Stomach (tissue), 4 donors: Measurements from ENCODE around the gene WDR18.

Source experiments
- POLR2A ChIP-seq, 4 donors: fragments of 450-650 bp; IDR thresholded peaks; one replicate each; pipeline ENCODE4 v1.6.1; 2016; ENCODE audit warnings: antibody characterized with exemption in 4 of 4, control low read depth in 2 of 4, mild to moderate bottlenecking in 1 of 4, moderate library complexity in 1 of 4
- POLR2AphosphoS5 ChIP-seq, 3 donors: sonication (generic); formaldehyde crosslinking; IDR thresholded peaks; one replicate each; pipeline ENCODE4 v1.6.1; 2016; ENCODE audit warnings: antibody characterized with exemption in 3 of 3
- TF ChIP-seq, protein P1 (sequence below), 7 experiments: fragments of 450-650 bp in 4 of 7; fragments of 200-600 bp in 3 of 7; sonication (generic) in 3 of 7; IDR thresholded peaks; one replicate each; pipeline ENCODE4 v1.5.1; 2016 to 2019; ENCODE audit warnings: antibody characterized with exemption in 7 of 7, control low read depth in 2 of 7, mild to moderate bottlenecking in 1 of 7

DNA sequence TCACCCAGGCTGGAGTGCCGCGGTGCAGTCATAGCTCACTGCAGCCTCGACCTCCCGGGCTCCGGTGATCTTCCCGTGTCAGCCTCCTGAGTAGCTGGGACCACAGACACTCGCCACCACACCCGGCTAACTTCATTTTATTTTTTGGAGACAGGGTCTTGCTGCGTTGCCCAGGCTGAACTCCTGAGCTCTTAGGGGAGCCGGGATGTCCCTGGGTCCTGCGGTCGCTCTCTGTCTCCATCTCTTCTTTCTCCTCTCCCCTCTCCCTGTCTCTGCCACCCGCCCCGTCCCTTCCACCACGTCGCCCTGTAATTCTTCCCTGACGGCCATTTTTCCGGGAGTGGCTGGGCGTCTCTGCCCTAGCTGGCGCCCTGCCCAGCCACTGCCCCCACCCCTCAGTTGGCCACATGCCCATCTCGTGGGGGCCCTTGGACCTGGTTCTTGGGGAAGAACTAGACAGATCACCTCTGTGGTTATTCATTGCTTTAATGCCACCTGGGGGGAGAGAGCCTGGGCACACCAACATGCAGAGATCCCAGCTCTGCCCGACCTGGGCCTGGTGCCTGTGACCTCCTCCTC lies 39.4 kb upstream of the WDR18 start:
- TF ChIP-seq, protein P1, sequence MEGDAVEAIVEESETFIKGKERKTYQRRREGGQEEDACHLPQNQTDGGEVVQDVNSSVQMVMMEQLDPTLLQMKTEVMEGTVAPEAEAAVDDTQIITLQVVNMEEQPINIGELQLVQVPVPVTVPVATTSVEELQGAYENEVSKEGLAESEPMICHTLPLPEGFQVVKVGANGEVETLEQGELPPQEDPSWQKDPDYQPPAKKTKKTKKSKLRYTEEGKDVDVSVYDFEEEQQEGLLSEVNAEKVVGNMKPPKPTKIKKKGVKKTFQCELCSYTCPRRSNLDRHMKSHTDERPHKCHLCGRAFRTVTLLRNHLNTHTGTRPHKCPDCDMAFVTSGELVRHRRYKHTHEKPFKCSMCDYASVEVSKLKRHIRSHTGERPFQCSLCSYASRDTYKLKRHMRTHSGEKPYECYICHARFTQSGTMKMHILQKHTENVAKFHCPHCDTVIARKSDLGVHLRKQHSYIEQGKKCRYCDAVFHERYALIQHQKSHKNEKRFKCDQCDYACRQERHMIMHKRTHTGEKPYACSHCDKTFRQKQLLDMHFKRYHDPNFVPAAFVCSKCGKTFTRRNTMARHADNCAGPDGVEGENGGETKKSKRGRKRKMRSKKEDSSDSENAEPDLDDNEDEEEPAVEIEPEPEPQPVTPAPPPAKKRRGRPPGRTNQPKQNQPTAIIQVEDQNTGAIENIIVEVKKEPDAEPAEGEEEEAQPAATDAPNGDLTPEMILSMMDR (IDR thresholded peaks at IDR 0.05), result no peak
- no peak for TF ChIP-seq POLR2A (IDR thresholded peaks at IDR 0.05)
- no peak for TF ChIP-seq POLR2AphosphoS5 (IDR thresholded peaks at IDR 0.05)
